Stimulated activated CD4-positive, alpha-beta T cell treated with anti-CD3 and anti-CD28 coated beads, Interleukin-2, amount 100 ng/mL, for 24 hours (primary cell): ENCODE results near the gene C8A.

Experiments
- DNase-seq, 2 donors: peaks; one replicate each; pipeline ENCODE4 v3.0.0-alpha.2; 2020

Gene C8A

DNA sequence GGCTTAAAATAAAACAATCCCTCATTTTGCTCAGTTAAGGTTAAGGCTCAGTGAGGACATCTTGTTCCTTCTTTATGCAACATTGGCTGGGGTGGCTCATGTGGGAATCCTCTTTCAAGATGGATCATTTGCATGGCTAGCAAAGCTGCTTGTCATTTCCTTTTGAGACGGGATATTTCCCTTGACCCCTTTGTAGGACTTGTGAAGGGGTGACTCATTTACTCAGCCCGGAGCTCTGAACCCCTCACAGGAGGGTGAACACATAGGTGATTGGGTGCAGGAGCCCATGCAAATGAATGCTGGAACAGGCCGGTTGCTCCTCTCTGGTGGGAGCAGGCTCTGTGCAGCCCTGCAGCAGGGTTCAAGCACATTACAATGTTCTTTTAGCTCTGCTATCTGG is 15.8 kb upstream of the C8A start:
- no peak for DNase-seq

- DNase-seq: no peak
These were observed 11.1 kb upstream of the C8A start for GRCh38 chr1:56843544-56843943.

DNA sequence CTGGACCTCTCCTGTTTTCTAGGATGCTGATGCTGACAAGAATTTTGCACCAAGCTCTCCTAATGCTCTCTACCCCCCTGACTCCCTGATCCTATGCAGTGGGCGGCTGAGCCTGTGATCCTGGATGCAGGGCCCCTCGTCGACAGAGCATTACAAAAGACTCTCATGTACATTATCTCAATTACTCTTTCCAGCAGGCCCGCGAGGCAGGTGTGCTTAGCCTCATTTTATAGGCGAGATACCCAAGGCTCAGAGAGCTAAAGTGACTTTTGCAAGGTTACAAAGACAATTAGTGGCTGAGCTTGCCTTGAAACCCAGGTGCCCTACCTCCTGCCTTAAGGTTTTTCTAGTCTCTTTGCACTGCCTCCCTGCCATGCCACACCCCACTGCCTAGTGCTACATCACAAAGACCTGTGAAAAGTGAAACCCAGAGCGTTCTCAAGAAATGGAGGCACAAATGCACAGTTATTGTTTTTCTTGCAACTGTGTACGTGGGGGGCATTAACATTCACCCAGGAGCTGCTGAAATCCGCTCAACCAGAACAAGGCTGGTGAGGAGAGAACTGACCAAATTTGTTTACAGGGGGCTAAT is 10.0 kb upstream of the C8A start:
- DNase-seq: no peak

- no peak for DNase-seq
These were observed 9.3 kb upstream of the C8A start for GRCh38 chr1:56845343-56845742.

- DNase-seq: no peak
These were observed 4.8 kb upstream of the C8A start for GRCh38 chr1:56849750-56850149.

DNA sequence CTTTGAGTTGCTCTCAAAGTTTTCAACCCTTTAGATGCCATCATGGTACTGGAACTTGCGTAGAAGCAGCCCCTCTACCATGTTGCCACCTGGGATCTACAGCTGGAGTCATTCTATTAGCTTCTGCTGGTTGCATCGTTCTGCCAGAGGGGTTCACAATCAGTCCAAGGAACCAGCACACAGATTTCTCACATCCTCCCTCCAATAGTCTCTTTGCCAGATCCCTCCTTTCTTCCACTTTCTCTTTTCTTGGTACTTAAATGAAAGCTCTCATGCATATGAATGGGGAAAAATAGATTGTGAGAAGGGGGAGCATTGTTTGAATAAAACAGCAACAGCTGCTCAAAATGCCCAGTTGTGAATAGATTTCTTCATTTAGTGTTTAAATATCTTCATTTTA is 4.2 kb upstream of the C8A start:
- no peak for DNase-seq

DNA sequence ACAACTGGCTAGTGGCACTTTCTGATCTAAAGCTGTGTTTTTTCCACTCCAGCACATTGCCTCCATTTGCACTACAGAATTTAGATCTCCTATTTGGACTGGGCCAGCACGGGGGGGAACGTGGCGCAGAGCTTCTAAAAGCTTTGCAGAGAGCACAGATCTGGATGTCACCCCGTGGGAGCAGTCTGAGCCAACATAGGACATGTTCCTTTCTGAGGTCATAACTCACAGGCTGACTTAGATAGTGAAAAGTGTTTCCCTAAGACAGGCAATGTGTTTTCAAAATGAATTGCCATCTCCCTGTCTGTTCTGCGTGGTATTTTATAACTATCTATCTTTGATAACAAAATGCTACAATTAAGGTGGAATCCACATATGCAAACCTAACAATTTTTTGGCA is 3.7 kb upstream of the C8A start:
- no peak for DNase-seq

- no peak for DNase-seq
These were observed 2.1 kb upstream of the C8A start for GRCh38 chr1:56852476-56852875.

DNA sequence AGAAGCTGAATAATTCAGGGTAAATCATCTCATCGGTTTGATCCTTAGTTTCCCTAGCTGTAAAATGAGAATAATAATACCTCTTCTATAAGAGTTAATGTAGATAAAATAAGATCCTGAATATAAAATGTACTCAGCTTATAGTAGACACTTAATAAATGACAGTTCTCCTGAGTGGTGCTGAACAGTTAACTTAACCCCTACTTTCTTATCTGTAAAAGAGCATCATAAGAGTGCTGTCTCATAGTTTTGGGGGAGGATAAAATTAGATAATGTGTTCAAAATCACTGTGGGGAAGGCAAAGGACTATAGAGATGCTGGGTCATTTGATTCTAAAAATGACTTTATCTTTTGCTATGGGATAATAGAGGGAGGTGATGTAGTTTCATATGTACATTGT is 593 bp downstream of the C8A start:
- no peak for DNase-seq

DNA sequence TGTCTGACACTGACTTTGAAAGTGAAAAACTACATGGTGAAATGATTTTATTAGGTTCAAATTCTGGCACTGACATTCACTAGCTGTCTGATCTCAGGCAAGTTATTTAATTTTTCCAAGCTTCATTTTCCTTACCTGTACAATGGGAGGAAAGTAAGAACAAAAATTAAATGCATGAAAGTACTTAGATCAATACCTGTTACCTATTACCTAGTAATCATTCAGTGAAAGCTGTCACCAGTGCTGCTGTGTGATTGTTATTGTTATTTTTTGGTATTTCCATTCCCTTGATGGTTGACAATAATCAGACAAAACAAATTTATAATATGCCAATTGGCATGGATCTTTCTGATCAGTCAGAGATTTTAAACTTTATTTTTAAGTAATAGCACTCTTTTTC is 1.6 kb downstream of the C8A start:
- no peak for DNase-seq

DNA sequence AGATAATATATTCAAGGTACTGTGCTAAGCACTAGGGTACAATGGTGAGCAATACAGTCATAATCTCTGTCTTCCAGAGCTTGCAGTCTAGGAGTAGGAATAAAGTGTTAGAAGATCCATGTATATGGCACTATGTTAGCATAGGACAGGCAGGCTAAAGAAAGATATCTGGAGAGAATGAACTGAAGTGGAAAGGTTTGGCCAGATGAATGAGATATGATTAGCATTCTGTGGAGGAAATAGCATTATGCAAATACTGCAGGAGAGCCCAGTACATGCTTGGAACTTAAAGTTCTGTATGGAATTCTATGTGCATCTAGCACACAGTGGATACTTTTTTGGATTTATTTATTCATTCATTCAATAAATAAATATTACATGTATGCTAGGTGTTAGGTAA is 4.7 kb downstream of the C8A start:
- DNase-seq: no peak

DNA sequence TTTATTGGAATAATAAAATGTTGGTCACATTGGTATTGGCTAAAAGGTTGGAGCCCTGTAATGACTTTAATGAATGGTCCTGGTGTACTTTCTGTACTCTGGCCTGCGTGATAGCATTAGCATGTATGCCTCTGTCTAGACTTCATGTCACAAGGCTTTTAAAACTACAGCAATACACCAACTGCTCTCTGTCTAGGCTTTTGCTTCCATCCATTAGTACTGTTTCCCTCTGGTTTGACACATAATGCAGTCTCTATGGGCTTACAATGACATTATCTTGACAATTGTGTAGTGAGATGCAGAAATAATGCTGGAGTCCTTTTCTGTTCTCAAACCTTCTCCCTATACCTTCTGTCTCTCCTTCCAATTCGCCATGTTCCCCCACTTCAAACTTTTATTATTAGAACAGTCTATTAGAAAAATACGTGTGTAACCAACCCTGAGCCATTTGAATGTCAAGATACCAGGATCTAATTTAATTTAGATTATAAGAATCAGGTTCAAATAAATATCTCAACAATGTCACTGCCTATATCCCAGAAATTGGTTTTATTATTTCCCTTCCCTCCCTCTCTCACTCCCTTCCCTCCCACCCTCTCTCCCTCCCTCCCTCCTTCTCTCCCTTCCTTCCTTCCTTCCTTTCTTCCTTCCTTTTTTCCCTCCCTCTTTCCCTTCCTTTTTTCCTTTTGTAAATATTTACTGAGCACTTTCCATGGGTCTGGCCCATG is 8.8 kb downstream of the C8A start:
- DNase-seq: no peak

GRCh38 chr1:56864430-56864829 is 9.8 kb downstream of the C8A start:
- DNase-seq: no peak

DNA sequence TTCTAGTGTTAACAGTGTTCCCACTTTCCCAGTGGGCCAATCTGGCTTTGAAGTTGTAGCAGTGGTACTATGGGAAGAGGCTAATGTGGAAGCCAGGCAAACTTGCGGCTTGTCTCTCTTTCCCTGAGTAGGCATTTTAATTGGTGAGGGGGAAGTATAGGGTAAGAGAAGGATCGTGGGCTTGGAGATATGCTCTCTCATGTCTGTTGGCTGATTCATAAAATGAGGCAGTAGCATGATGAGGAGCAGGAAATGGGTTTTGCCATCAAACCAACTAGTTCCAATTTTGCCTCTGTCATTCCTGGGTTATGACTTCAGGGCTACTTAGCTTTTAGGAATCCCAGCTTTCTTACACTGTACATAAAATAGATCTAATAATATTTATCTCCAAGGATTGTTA is 12.1 kb downstream of the C8A start:
- no peak for DNase-seq

- no peak for DNase-seq
These were observed 12.9 kb downstream of the C8A start for GRCh38 chr1:56867491-56867890.

- DNase-seq: no peak
These were observed 14.2 kb downstream of the C8A start for GRCh38 chr1:56868761-56869160.

- no peak for DNase-seq
These were observed 18.0 kb downstream of the C8A start for GRCh38 chr1:56872597-56872996.

DNA sequence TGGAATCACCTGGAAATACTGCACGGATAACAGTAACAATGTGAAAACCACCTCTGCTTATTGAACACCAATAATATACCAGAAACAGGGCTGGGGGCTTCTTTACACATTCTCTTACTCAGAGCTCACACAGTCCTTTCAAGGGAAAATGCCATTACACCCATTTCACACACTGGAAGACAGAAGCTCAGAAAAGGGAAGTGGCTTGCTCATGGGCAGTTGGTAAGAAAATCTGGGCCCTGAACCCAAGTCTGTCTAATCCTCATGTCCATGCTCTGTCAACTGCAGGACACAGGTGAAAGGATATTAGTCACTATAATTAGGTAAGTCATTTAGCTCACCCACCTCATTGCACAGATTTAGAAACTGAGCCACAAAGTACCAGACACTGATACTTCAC is 18.6 kb downstream of the C8A start:
- DNase-seq: no peak

DNA sequence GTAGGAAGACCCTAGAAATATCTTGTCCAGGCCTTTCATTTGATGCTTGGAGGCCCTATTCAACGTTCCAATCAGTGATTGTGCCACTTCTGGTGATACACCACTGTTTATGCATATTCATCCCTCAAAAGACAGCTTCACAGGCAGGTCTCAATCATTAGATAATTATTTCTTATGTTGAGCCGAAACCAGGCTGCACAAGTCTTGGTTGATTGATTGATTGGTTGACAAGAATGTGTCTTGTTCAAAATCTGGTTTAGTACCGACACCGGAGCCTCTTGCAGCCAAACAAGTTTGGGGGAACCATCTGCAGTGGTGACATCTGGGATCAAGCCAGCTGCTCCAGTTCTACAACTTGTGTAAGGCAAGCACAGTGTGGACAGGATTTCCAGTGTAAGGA is 20.1 kb downstream of the C8A start:
- DNase-seq: no peak

DNA sequence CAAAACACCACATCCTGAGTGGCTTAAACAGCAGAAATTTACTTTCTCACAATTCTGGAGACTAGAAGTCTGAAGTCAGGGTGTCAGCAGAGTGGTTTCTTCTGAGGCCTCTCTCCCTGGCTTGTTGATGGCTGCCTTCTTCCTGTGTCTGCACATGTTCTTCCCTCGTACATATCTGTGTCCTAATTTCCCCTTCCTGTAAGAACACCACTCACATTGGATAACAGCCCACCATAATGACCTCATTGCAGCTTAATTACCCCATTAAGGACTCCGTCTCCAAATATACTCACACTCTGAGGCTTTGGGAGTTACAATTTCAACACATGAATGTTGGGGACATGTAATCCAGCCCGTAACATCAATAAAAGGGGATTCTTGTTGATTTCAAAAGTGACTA is 23.4 kb downstream of the C8A start:
- no peak for DNase-seq

- no peak for DNase-seq
These were observed 26.2 kb downstream of the C8A start for GRCh38 chr1:56880774-56881173.

GRCh38 chr1:56881417-56881816 is 26.8 kb downstream of the C8A start:
- DNase-seq: no peak

DNA sequence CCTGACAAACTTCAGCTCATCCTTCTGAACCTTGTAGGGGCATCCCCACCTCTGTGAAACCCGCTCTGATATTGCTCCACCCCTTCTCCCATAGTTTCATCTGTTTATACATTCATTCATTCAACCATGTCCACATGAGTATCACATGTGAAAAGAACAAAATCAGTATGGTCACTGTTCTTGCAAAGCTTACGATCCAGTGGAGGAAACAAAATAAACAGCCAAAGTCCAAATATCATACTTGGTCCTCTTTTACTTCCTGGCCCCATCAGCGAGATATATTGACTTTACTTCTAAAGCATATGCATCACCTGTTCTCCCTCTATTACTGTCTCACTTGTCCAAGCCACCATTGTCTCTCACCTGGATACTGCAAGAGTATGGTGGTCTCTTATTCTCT is 35.6 kb downstream of the C8A start:
- no peak for DNase-seq

- DNase-seq: no peak
These were observed 39.4 kb downstream of the C8A start for GRCh38 chr1:56894014-56894413.
